Smooth muscle cell (in vitro differentiated cells): ENCODE results near the gene OR52B6. TPM values are rescaled to one million over a fixed set of nuclear protein-coding genes. Genes with fewer than 3 reads are reported as not detected.
"Not testable (repeated sequence)": the region's sequence is repeated elsewhere in the genome, so short reads cannot be mapped to it uniquely, and the experiment has no call there.

Source experiments
- DNase-seq: peaks from one replicate; lab custom pipeline; 2025; ENCODE audit not compliant: unreplicated experiment; lab: John Stamatoyannopoulos, UW
- H2AFZ ChIP-seq: fragments of 200-600 bp; sonication (generic); 2 replicates; pipeline ENCODE4 v1.6.0; 2016; ENCODE audit warnings: antibody characterized with exemption, low read depth, mild to moderate bottlenecking
- H3F3A ChIP-seq: fragments of 200-600 bp; sonication (generic); 2 replicates; pipeline ENCODE4 v1.6.0; 2017; ENCODE audit warnings: antibody characterized with exemption, low read depth
- H3K27ac ChIP-seq: fragments of 200-600 bp; sonication (generic); 2 replicates; pipeline ENCODE4 v1.5.1; 2016; ENCODE audit warnings: low read depth, mild to moderate bottlenecking
- H3K27me3 ChIP-seq: fragments of 200-600 bp; sonication (generic); 2 replicates; pipeline ENCODE4 v1.6.1; 2016; ENCODE audit warnings: low read depth, mild to moderate bottlenecking
- H3K36me3 ChIP-seq: fragments of 200-600 bp; sonication (generic); 2 replicates; pipeline ENCODE4 v1.5.1; 2016; ENCODE audit warnings: low read depth
- H3K4me1 ChIP-seq: fragments of 200-600 bp; sonication (generic); 2 replicates; pipeline ENCODE4 v1.5.1; 2016; ENCODE audit warnings: low read depth
- H3K4me2 ChIP-seq: fragments of 200-600 bp; sonication (generic); 2 replicates; pipeline ENCODE4 v1.6.0; 2016; ENCODE audit warnings: mild to moderate bottlenecking
- H3K4me3 ChIP-seq: fragments of 200-600 bp; sonication (generic); 2 replicates; pipeline ENCODE4 v1.5.1; 2016; ENCODE audit warnings: mild to moderate bottlenecking
- H3K79me2 ChIP-seq: fragments of 200-600 bp; sonication (generic); 2 replicates; pipeline ENCODE4 v1.6.0; 2016; ENCODE audit warnings: low read depth, mild to moderate bottlenecking
- H3K9ac ChIP-seq: fragments of 200-600 bp; sonication (generic); 2 replicates; pipeline ENCODE4 v1.6.0; 2016; ENCODE audit warnings: low read depth
- H3K9me3 ChIP-seq: fragments of 200-600 bp; sonication (generic); replicated peaks from 2 replicates; pipeline ENCODE4 v1.5.1; 2016; ENCODE audit warnings: low read depth
- H4K20me1 ChIP-seq: fragments of 200-600 bp; sonication (generic); 2 replicates; pipeline ENCODE4 v1.6.0; 2016; ENCODE audit warnings: low read depth
- WGBS: methylation state at CpG from one replicate; pipeline ENCODE4 v1.1.7; 2016; ENCODE audit warnings: low lambda C conversion rate; 5-methylcytosine and 5-hydroxymethylcytosine counted together
- polyA plus RNA-seq: library from polyadenylated mRNA; unstranded; fragments of >200 nt; fragmentation: Nextera tagmentation; extraction: Ambion mirVana; gene quantifications from 2 replicates; pipeline ENCODE4 v1.2.1, GENCODE V29; 2016
- total RNA-seq: library from RNA; depleted of rRNA; stranded (reverse); fragments of >200 nt; gene quantifications from 2 replicates; pipeline ENCODE4 v1.2.3, GENCODE V29; 2014
- TF ChIP-seq, protein P1 (sequence below): fragments of 200-600 bp; sonication (generic); IDR thresholded peaks from 2 replicates; pipeline ENCODE4 v1.5.1; 2017; ENCODE audit warnings: borderline replicate concordance, mild to moderate bottlenecking, antibody characterized with exemption; ENCODE audit not compliant: insufficient read depth, poor library complexity, severe bottlenecking

Gene OR52B6
- total and polyA plus RNA-seq, 2 experiments from 2014 or later, result not detected

DNA sequence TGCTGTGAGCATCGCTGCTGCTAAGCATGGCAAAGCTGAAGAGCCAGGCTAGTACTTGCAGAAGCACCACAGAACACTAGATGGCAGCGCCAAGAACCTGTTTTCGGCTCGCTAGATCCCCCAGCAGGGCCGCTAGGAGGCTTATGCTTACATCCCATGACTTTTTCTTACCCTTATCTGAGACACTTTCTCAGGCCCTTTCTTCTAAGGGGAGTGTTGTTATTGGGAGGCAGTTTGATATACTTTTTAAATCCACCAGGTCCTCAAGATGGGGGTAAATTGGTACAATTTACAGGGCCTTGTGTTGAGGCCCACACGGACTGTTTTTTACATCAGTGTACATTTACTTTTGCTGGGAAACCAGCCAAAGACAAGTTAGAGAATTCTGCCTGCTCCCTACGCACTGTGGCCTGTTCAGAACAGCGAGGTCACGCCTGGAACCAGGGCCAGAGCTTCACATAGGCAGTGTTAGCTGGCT lies 19.7 kb downstream of the OR52B6 start:
- H3K4me3 ChIP-seq, result no peak overlapping the region
- no peaks in the 10 kb centered on the region for H3K27me3 ChIP-seq
- peaks cover 4% of the 10 kb centered on the region for H3F3A ChIP-seq
- no peak overlapping the region for H3K9ac ChIP-seq
- no peak overlapping the region for H3K27ac ChIP-seq
- 35% methylated on average over 9 of the region's 9 CpGs for WGBS
- H3K4me1 ChIP-seq, result no peaks in the 10 kb centered on the region
- H3K4me2 ChIP-seq, result peak overlapping the region; percentile 20
- no peaks in the 10 kb centered on the region for H3K36me3 ChIP-seq
- no peak for DNase-seq
- H3K9me3 ChIP-seq, result no peaks in the 10 kb centered on the region
- H3K79me2 ChIP-seq, result no peaks in the 10 kb centered on the region
- no peaks in the 10 kb centered on the region for H4K20me1 ChIP-seq
- TF ChIP-seq, protein P1, sequence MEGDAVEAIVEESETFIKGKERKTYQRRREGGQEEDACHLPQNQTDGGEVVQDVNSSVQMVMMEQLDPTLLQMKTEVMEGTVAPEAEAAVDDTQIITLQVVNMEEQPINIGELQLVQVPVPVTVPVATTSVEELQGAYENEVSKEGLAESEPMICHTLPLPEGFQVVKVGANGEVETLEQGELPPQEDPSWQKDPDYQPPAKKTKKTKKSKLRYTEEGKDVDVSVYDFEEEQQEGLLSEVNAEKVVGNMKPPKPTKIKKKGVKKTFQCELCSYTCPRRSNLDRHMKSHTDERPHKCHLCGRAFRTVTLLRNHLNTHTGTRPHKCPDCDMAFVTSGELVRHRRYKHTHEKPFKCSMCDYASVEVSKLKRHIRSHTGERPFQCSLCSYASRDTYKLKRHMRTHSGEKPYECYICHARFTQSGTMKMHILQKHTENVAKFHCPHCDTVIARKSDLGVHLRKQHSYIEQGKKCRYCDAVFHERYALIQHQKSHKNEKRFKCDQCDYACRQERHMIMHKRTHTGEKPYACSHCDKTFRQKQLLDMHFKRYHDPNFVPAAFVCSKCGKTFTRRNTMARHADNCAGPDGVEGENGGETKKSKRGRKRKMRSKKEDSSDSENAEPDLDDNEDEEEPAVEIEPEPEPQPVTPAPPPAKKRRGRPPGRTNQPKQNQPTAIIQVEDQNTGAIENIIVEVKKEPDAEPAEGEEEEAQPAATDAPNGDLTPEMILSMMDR, result peak; percentile 66
- H2AFZ ChIP-seq, result no peak overlapping the region

DNA sequence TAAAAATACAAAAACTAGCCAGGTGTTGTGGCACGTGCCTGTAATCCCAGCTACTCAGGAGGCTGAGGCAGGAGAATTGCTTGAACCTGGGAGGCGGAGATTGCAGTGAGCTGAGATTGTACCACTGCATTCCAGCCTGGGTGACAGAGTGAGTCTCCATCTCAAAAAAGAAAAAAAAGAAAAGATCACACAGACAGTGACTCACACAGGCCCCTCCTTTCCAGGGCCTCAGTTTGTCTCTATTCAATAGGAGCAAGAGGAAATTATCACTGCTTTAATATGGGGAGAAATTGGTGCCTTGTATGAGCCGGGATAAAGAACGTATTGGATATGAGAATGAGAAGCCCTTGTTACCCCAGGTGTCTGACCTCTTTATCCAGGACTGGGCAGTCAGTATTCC lies 22.1 kb downstream of the OR52B6 start:
- not testable (repeated sequence) for H3K9ac ChIP-seq, H3K36me3 ChIP-seq, H3K27me3 ChIP-seq, H3K9me3 ChIP-seq, H2AFZ ChIP-seq, H4K20me1 ChIP-seq, H3K4me3 ChIP-seq, H3K4me1 ChIP-seq, H3F3A ChIP-seq, DNase-seq, H3K79me2 ChIP-seq, H3K4me2 ChIP-seq
- WGBS, result 82% methylated on average over 4 of the region's 4 CpGs
- peak overlapping the region; percentile 74 for H3K27ac ChIP-seq

DNA sequence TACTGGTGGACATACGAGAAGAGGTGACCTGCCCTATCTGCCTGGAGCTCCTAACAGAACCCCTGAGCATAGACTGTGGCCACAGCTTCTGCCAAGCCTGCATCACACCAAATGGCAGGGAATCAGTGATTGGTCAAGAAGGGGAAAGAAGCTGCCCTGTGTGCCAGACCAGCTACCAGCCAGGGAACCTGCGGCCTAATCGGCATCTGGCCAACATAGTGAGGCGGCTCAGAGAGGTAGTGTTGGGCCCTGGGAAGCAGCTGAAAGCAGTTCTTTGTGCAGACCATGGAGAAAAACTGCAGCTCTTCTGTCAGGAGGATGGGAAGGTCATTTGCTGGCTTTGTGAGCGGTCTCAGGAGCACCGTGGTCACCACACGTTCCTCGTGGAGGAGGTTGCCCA lies 22.6 kb downstream of the OR52B6 start:
- 94% methylated on average over 8 of the region's 8 CpGs for WGBS
- Histone ChIP-seq H3K27me3 (no peaks in the 10 kb centered on the region), H4K20me1 (no peaks in the 10 kb centered on the region), H3F3A (peaks cover 4% of the 10 kb centered on the region), H3K27ac (peak overlapping the region; percentile 74), H3K4me1 (no peaks in the 10 kb centered on the region), H3K9ac (no peak overlapping the region), H3K36me3 (no peaks in the 10 kb centered on the region), H2AFZ (no peak overlapping the region), H3K9me3 (no peaks in the 10 kb centered on the region), H3K79me2 (no peaks in the 10 kb centered on the region), H3K4me3 (no peak overlapping the region), H3K4me2 (no peak overlapping the region)
- TF ChIP-seq, protein P1, result no peak
- no peak for DNase-seq

DNA sequence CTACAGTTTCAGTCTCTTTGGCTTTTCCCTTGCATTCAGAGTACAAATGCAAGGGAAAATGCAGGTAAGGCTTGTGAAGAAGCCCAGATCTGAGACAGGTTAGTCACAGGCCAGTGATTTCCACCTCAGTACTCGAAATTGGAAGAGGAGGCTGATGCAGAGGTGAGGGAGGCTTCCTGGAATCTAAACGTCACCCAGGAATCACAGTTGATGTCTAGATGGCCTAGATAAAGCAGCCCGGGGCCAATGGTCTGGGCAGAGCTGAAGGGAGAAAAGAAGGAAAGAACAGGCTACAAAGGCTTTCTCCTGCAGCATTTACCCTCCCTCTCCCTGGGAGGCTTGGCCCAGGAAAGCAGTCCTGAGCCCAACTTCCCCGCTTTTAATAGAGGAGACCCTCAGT lies 24.2 kb downstream of the OR52B6 start:
- no peaks in the 10 kb centered on the region for H3K9me3 ChIP-seq
- no peak for DNase-seq
- no peaks in the 10 kb centered on the region for H3K27me3 ChIP-seq
- H3K9ac ChIP-seq, result peak overlapping the region; percentile 50
- H2AFZ ChIP-seq, result no peak overlapping the region
- no peaks in the 10 kb centered on the region for H3K36me3 ChIP-seq
- WGBS, result 72% methylated on average over 4 of the region's 4 CpGs
- no peak overlapping the region for H3K4me3 ChIP-seq
- H3K4me1 ChIP-seq, result no peaks in the 10 kb centered on the region
- TF ChIP-seq, protein P1, result no peak
- H3K79me2 ChIP-seq, result no peaks in the 10 kb centered on the region
- peak overlapping the region; percentile 82 for H3K27ac ChIP-seq
- no peak overlapping the region for H3K4me2 ChIP-seq
- H4K20me1 ChIP-seq, result no peaks in the 10 kb centered on the region
- peaks cover 4% of the 10 kb centered on the region for H3F3A ChIP-seq
